ENCODE measurements around the gene SNX20. TPM values are rescaled to one million over a fixed set of nuclear protein-coding genes. Genes with fewer than 3 reads are reported as not detected.

SNX20 gene
- total and polyA plus RNA-seq, 2 experiments from 2014 or later: not detected

GRCh38 chr16:50635505-50636392 lies 45.4 kb downstream of the SNX20 start:
- DNase-seq (ENCODE audit: low spot score) (peak; percentile 60), ATAC-seq (peak; percentile 78)
- no peak overlapping the region for H3K4me2 ChIP-seq
- H3K79me2 ChIP-seq (replicated peaks; ENCODE audit: insufficient read depth): no peaks in the 10 kb centered on the region
- Mint-ChIP-seq H3K9me3 (no peaks in the 10 kb centered on the region), H3K36me3 (ENCODE audit: low read depth) (no peaks in the 10 kb centered on the region), H3K27me3 (ENCODE audit: insufficient read depth, low read depth, poor library complexity) (peaks cover 4% of the 10 kb centered on the region), H3K4me3 (no peak overlapping the region), H3K4me1 (no peaks in the 10 kb centered on the region; the same call in 2 of the 3 replicates), H3K27ac (no peak overlapping the region)
- H4K20me1 ChIP-seq (replicated peaks; ENCODE audit: insufficient read depth): no peaks in the 10 kb centered on the region
- H3K27ac ChIP-seq (ENCODE audit: low read depth): no peak overlapping the region
- H3K9me2 ChIP-seq (ENCODE audit: insufficient read depth): no peaks in the 10 kb centered on the region
- H3K27me3 ChIP-seq (ENCODE audit: insufficient read depth): no peaks in the 10 kb centered on the region
- H3K4me1 ChIP-seq (ENCODE audit: insufficient read depth): no peaks in the 10 kb centered on the region
- no peak for TF ChIP-seq NANOG (IDR thresholded peaks at IDR 0.05; ENCODE audit: borderline replicate concordance)
- TF ChIP-seq CTCF (conservative IDR thresholded peaks at IDR 0.05; ENCODE audit: low read depth in 2 of 2): no peak
- no peak for TF ChIP-seq EZH2 (IDR thresholded peaks at IDR 0.05; ENCODE audit: low read depth, unreplicated experiment)
- TF ChIP-seq ZNF462 (CRISPR knock-in tag; IDR thresholded peaks at IDR 0.05): no peak
- TF ChIP-seq JUNB (IDR thresholded peaks at IDR 0.05; ENCODE audit: unreplicated experiment): no peak
- TF ChIP-seq ZNF114 (CRISPR knock-in tag; IDR thresholded peaks at IDR 0.05): no peak
- no peak overlapping the region for H3K4me3 ChIP-seq
- no peak overlapping the region for H2AFZ ChIP-seq
- H3K36me3 ChIP-seq (ENCODE audit: insufficient read depth): no peaks in the 10 kb centered on the region
- H3F3A ChIP-seq (replicated peaks; ENCODE audit: low read depth): no peaks in the 10 kb centered on the region

All from GM23338 (cell line).